Type B pancreatic cell (in vitro differentiated cells): ENCODE measurements around the gene TAS1R3. TPM values are rescaled to one million over a fixed set of nuclear protein-coding genes. Genes with fewer than 3 reads are reported as not detected.

Experiments
- DNase-seq: peaks from one replicate; pipeline ENCODE4 v3.0.0; 2021; ENCODE audit warnings: mixed read lengths; ENCODE audit not compliant: unreplicated experiment; ENCODE audit errors: extremely low spot score
- H3K27ac Mint-ChIP-seq: 2 replicates; pipeline ENCODE4 v1.8.0; 2021; ENCODE audit warnings: mild to moderate bottlenecking, mixed read lengths
- H3K27me3 Mint-ChIP-seq: 2 replicates; pipeline ENCODE4 v1.8.0; 2021; ENCODE audit warnings: mixed read lengths
- H3K36me3 Mint-ChIP-seq: 2 replicates; pipeline ENCODE4 v1.8.0; 2021; ENCODE audit warnings: mixed read lengths
- H3K4me1 Mint-ChIP-seq: one replicate; pipeline ENCODE4 v1.8.0; 2021; ENCODE audit warnings: mixed read lengths; ENCODE audit not compliant: unreplicated experiment
- H3K4me3 Mint-ChIP-seq: 2 replicates; pipeline ENCODE4 v1.8.0; 2021; ENCODE audit warnings: mild to moderate bottlenecking, mixed read lengths
- H3K9me3 Mint-ChIP-seq: 2 replicates; pipeline ENCODE4 v1.8.0; 2021; ENCODE audit warnings: mixed read lengths
- CTCF ChIP-seq: fragments of 200-600 bp; sonication (generic); conservative IDR thresholded peaks from 2 replicates; pipeline ENCODE4 v1.5.0; 2021; ENCODE audit warnings: antibody characterized with exemption, mild to moderate bottlenecking
- total RNA-seq: library from RNA; stranded (reverse); gene quantifications from 2 replicates; pipeline ENCODE4 v1.2.1, GENCODE V29; 2021; ENCODE audit warnings: low replicate concordance

Gene TAS1R3
- total RNA-seq, 1 donor from 2014 or later: 0.89 TPM

GRCh38 chr1:1296070-1297061, 34.7 kb upstream of the TAS1R3 start:
- no peak for DNase-seq
- Mint-ChIP-seq H3K27me3 (no peaks in the 10 kb centered on the region), H3K9me3 (no peaks in the 10 kb centered on the region), H3K4me3 (no peak overlapping the region), H3K4me1 (peaks cover 6% of the 10 kb centered on the region), H3K27ac (no peak overlapping the region), H3K36me3 (no peaks in the 10 kb centered on the region)
- TF ChIP-seq CTCF: no peak

GRCh38 chr1:1297802-1298424, 33.2 kb upstream of the TAS1R3 start:
- Mint-ChIP-seq H3K9me3 (no peaks in the 10 kb centered on the region), H3K4me3 (no peak overlapping the region), H3K27ac (no peak overlapping the region), H3K27me3 (no peaks in the 10 kb centered on the region), H3K36me3 (no peaks in the 10 kb centered on the region), H3K4me1 (no peaks in the 10 kb centered on the region)
- TF ChIP-seq CTCF: no peak
- DNase-seq: no peak

GRCh38 chr1:1298861-1299685, 32.0 kb upstream of the TAS1R3 start:
- Mint-ChIP-seq H3K4me1 (no peaks in the 10 kb centered on the region), H3K9me3 (no peaks in the 10 kb centered on the region), H3K4me3 (no peak overlapping the region), H3K36me3 (no peaks in the 10 kb centered on the region), H3K27ac (no peak overlapping the region), H3K27me3 (no peaks in the 10 kb centered on the region)
- no peak for TF ChIP-seq CTCF
- DNase-seq: no peak

GRCh38 chr1:1299686-1300351, 31.3 kb upstream of the TAS1R3 start:
- Mint-ChIP-seq H3K4me3 (no peak overlapping the region), H3K27me3 (no peaks in the 10 kb centered on the region), H3K4me1 (peaks cover 4% of the 10 kb centered on the region), H3K36me3 (no peaks in the 10 kb centered on the region), H3K27ac (no peak overlapping the region), H3K9me3 (no peaks in the 10 kb centered on the region)
- no peak for DNase-seq
- TF ChIP-seq CTCF: peak; percentile 57

- peak; percentile 10 for TF ChIP-seq CTCF
- no peak overlapping the region for H3K4me3 Mint-ChIP-seq
- H3K27ac Mint-ChIP-seq: no peak overlapping the region
- no peaks in the 10 kb centered on the region for H3K36me3 Mint-ChIP-seq
- H3K4me1 Mint-ChIP-seq: peaks cover 4% of the 10 kb centered on the region
- DNase-seq: no peak
- no peaks in the 10 kb centered on the region for H3K27me3 Mint-ChIP-seq
- no peaks in the 10 kb centered on the region for H3K9me3 Mint-ChIP-seq
Observed at GRCh38 chr1:1300352-1300739, 30.7 kb upstream of the TAS1R3 start.
